Measurements from ENCODE around the gene TNFRSF4.

GRCh38 chr1:1185101-1185765 lies 28.7 kb downstream of the TNFRSF4 start:
- TF ChIP-seq PKNOX1 (IDR thresholded peaks at IDR 0.05): no peak
- no peak for TF ChIP-seq TAF1 (IDR thresholded peaks at IDR 0.05; ENCODE audit: borderline replicate concordance, low read depth, low read length)
- no peak for TF ChIP-seq REST (IDR thresholded peaks at IDR 0.05; ENCODE audit: low read depth, low read length)
- no peak for TF ChIP-seq POLR2A (IDR thresholded peaks at IDR 0.05; ENCODE audit: low read depth, low read length)
- TF ChIP-seq CTCF (IDR thresholded peaks at IDR 0.05 in 2 of 3, conservative IDR thresholded peaks at IDR 0.05 in 1 of 3; ENCODE audit: control insufficient read depth in 2 of 3, extremely low read depth in 1 of 3, insufficient read depth in 1 of 3, low read depth in 3 of 3, low read length in 3 of 3): no peak
- TF ChIP-seq ZBTB33 (IDR thresholded peaks at IDR 0.05): no peak
- no peak for TF ChIP-seq ETV6 (conservative IDR thresholded peaks at IDR 0.05 in 1 of 2, IDR thresholded peaks at IDR 0.05 in 1 of 2; ENCODE audit: borderline replicate concordance in 1 of 2, low read depth in 1 of 2)
- TF ChIP-seq BCL3 (IDR thresholded peaks at IDR 0.05; ENCODE audit: borderline replicate concordance, insufficient read depth, low read depth, low read length, poor library complexity, severe bottlenecking): no peak
- no peak for TF ChIP-seq RBBP5 (conservative IDR thresholded peaks at IDR 0.05)
- no peak for TF ChIP-seq EP300 (IDR thresholded peaks at IDR 0.05; ENCODE audit: borderline replicate concordance in 1 of 2, control insufficient read depth in 1 of 2, low read depth in 2 of 2, low read length in 2 of 2)
- no peak for TF ChIP-seq CEBPZ (IDR thresholded peaks at IDR 0.05; ENCODE audit: low read depth, low read length)
